HT1080 (cell line): ENCODE measurements around the gene FBH1. TPM values are rescaled to one million over a fixed set of nuclear protein-coding genes. Genes with fewer than 3 reads are reported as not detected.
"Not testable (repeated sequence)": the region's sequence is repeated elsewhere in the genome, so short reads cannot be mapped to it uniquely, and the experiment has no call there.

Source experiments
- DNase-seq: peaks from one replicate; pipeline ENCODE4 v3.0.0-alpha.2; 2015; ENCODE audit warnings: low read depth
- total RNA-seq: library from RNA; depleted of rRNA; stranded (reverse); fragments of >200 nt; shearing (Covaris generic); gene quantifications from 2 replicates; pipeline ENCODE4 v1.2.3, GENCODE V29; 2014

FBH1 gene
- total RNA-seq, 1 experiment from 2014 or later, result 77.0 TPM

DNA sequence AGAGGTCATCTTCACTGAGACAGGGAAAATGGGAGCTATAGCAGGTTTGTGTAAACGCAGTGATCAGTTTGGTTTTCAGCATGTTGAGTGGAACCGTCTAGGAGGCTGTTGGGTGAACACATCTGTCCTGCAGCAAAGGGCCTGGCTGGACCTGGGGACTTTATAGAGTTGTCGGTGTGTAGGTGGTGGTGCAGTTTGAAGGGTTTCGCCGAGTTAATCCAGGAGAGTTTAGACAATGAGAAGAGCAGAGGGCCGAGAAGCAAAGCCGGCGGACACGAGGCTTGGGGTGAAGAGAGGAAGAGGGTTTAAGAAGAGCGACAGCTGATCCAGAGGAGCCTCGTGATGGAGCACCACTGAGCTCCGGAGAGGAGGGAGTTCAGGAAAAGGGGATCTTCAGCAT lies 48.2 kb downstream of the FBH1 start:
- DNase-seq, result no peak

DNA sequence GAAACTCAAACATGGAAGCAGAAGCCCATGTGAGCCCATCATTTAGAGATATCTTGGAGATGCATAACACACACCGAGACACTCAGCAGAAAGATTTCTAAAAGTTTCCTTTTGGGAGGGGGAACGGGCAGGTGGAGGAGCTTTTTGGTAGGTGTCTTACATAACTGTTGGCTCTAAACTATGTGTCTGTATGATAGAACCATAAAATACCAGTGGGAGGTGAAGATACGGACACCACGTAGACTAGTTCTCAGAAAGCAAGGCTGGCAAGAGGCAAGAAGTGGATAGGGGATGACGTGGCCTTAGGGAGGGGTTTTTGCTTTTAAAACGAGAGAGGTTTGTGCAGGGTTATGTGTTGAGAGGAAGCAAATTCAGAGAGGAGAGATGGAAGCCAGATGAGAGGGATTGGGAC lies 50.8 kb downstream of the FBH1 start:
- DNase-seq, result no peak

DNA sequence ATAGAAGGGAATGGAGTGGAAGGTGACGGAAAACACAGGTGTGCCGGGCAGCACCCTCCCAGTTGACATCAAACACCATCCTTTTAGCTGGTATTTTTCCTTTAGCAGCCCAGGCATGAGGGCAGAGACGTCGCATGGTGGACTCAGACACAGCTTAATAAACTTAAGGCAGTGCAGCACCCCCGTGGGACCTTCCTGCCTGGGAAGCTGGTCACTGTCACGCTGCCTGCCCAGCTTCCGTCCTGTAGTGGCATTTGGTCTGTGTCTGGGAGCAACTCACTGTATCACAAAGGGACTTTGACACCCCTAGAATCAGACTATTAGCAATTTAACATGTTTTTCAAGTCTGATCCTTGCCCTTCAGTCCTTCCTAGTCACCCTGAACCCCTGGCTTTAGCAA lies 51.5 kb downstream of the FBH1 start:
- no peak for DNase-seq

DNA sequence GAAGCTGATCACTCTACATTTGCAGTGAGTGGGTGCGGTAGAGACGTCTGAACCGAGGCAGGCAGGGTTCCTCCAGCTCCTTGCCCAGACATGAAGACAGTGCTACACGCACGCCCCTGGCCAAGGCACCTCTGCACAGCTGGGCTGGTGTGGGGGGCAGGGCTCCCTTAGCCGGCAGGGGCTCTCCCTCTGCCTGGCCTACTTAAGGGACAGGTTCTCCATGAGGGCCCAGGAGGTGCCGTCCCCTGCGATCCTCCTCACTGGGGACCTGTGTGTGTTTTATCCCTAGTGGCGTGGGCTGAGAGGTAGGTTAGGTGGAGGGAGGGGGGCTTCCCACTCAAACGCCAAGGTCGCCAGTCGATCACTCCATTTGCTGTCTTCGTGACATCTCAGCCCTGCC lies 52.0 kb downstream of the FBH1 start:
- DNase-seq, result no peak

DNA sequence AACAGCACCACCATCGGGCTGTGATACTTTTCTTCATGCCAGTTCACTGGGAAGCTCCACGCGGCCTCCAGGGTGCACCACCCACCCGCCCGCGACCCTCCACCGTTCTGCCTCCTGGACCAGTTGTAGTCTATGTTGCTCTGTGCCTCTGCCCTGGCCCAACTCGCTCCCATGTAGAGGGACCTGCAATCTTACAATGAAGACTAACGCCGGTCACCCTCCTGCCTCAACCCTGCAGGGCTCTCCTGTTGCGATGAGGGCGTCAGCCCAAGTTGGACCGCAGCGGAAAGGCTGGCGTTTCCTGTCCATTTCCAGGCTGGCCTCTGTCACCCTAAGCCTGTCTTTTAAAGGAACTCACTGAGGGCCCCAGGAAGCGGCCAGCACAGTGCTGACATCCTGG lies 52.4 kb downstream of the FBH1 start:
- DNase-seq, result no peak

DNA sequence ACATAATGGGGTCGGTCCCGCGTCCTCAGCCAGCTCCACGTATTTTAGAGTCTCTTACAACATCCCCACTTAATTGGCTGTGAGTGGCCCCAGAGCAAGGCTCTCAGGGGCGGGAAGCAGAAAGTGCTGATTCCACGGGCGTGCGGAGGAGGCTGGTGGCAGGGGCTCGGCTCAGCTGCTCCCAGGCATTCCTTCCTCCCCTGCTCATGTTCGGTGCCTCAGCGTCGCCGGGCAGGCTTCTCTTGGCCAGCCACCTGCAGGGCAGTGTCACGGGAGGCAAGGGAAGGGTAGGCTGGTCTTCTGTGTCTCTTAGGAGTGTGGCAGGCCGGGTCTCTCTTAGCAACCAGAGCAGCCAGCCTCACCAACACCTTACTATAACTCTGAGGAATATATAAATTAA lies 53.5 kb downstream of the FBH1 start:
- no peak for DNase-seq

DNA sequence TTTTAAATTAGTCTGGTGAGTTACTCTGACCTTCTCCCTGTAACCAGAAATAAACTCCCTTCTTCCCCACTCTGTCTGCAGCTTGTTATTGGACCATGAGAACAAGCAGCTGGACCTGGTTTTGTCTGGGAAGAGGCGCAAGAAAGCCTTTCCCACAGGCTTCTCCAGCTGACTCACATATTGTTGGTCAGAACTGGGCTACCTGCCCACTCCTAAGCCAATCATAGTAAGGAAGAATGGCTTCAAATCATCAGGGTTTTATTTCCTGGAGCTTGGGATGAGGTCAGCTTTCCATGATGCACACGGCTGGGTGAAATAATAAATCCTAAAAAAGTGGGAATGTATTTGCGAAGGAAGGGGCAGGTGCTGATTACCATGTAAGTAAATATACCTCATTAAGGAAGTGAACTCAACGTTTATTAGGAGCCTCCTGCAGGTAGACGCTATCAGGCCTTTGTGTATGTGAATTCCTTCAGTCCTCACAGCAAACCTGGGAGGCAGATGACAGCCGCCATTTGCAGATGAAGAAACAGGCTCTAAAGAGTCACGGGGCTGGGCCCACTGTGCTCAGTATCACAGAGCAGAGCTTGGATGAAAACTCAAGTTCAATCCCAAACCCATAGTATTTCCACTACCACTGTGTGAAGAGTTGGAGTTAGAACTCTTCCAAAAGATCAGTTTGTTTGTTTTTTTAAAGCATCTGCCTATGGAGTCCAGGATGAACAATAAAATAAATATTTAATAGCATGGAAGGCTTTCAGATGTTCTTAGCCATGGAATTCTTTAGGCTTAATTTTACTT lies 54.5 kb downstream of the FBH1 start:
- peak; percentile 97 for DNase-seq

DNA sequence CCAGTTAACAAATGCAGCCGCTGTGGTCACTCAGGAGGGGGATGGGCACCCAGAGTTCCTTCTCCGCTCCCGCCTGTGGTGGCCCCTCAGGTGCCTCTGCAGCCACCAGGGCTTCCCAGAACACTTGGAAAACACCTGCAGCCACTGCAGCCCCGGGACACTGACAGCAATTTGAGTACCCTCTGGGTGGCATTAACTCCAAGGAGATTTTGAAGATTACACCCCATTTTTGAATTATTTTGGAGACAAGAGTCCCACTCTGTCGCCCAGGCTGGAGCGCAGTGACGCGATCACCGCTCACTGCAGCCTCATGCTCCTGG lies 55.1 kb downstream of the FBH1 start:
- no peak for DNase-seq

DNA sequence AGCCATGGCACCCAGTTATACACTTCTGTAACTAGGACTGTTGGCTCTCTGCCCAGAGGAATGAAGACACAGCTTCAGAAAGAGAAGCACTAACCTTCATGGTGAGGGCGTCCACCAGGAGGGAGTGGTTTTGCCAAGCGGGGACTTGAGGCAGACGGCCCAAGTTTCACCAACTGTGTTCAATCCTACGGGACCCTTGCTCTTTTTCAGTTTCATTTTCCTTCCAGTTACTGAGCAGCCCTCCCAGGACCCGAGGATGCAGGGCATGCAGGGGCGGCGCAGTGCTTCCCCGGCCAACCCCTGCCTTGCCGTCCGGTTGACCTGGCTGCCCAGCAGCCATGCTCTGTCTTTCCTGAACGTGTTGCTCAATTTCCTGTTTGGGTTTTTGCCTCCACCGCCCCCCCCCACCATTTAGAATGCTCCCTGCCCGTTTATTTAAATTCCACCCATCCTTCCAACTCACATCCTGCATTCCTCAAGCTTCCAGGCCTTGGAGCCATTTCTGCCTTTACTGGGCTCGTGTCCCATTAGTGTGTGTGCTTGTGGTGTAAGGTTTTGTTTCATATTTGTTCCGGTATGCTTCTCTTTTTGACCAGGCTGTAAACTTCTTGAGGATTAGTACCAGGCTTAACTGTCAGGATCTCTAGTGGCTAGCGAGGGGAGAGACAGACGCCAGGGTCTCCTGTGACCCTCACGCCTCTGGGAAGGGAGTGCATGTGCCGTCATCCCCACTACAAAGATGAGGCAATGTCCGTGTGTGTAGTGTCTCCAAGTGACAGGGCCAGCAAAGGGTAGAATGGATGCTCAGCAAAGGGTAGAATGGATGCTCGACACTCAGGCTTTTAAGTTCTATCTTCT lies 55.7 kb downstream of the FBH1 start:
- DNase-seq, result peak; percentile 73

DNA sequence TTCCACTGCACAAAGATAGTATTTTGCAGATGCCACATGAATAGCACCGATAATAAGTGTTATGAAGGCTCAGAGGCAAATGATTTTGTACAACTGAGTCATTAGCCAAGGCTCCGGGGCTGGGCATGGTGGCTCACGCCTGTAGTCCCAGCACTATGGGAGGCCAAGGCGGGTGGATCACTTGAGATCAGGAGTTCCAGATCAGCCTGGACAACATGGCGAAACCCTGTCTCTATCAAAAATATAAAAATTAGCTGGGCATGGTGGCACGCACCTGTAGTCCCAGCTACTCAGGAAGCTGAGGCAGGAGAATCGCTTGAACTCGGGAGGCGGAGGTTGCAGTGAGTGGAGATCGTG lies 56.4 kb downstream of the FBH1 start:
- not testable (repeated sequence) for DNase-seq

DNA sequence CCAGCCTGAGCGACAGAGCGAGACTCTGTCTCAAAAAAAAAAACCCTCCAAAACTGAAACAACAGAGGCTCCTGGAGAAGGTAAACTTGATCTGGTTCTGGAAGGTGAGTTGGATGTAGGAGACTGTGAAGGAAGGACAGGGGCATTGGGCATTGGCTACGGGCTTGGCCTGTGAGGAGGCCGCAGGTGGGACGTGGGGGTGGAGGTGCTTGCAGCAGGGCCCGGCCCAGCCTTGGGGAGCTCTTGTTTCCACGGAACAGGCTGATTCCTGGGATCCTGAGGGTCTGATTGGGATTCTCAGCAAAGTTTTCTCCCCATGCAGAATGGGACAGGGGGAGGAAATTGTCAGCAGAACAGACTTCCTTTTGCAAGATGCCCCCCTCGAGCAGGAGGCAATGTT lies 56.7 kb downstream of the FBH1 start:
- DNase-seq, result no peak

DNA sequence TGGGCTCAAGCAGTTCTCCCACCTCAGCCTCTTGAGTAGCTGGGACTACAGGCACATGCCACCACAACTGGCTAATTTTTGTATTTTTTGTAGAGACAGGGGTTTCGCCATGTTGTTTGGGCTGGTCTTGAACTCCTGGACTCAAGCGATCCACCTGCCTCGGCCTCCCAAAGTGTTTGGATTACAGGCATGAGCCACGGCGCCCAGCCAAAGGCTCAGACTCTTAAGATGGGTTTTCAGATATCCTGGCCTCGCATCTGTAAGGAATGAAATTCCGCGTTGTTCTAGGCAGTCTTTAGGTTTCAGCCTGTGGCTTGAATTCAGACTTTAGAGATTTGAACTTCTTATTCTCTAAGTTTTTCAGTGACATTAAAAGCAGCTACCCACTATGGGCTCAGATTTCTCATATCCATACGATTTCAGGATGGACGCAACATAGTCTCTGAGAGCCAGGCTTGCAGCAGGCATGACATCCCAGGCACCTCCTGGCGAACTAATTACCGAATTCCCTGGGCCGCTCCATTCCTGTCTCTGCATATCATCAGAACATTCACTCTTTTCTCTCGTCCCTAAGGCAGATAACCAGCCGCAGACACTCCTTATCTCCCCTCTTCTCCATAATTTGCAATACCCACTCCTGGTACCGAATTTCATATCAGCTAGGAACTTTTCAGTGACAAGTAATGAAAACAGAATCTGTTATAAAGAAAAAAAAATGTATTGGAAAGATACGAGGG lies 57.6 kb downstream of the FBH1 start:
- no peak for DNase-seq

DNA sequence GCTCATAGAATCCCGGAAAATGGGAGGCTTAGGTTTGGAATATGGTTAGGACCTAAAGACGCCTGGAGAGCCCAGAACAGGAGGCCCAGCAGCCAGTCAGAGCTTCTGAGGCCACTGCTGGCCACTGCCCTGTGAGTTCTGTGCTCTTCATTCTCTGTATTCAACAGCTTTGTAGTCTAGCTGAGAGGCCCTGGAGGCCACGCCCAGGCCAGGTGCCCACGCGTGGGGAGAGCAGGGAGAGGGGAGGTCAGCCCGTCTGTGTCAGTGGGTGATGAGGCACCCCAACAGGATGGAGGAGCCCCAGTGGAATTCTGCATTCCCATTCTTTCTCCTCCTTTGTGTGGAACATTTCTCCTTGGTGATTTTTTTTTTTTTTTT lies 58.2 kb downstream of the FBH1 start:
- no peak for DNase-seq

DNA sequence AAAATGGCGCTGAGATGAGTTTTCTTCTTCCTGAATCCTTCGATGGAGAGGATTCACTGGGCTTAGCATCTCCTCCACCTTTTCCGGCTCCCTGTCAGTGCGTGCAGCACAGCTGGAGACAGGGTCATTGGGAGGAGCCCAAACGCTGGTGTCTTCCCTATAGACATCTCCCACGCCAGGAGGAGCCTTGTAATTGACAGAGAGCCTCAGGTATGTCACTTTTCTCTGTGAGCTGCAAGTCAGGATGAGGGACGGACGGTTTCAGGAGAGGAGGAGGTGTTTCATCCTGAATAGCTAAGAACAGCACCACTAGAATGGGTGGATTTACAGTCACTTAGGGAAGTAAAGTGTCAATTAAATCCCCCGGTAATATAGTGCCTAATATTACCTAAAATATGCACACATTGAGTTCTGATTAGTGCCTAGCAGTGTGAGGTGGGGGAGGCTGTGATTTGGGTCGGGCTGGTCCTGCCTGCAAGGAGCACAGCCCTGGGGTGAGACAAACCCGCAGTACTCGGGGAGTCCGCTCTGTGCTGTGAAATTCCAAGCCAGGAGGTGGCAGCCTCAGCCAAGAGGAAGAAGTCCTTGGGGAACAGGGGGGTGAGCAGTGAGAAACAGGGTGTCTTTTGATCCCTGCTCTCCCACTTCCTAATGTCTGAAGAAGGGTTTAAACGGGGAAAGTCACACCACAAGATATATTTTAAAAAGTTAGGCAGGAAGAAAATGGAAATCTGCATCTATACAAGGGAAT lies 59.1 kb downstream of the FBH1 start:
- DNase-seq, result peak; percentile 40

DNA sequence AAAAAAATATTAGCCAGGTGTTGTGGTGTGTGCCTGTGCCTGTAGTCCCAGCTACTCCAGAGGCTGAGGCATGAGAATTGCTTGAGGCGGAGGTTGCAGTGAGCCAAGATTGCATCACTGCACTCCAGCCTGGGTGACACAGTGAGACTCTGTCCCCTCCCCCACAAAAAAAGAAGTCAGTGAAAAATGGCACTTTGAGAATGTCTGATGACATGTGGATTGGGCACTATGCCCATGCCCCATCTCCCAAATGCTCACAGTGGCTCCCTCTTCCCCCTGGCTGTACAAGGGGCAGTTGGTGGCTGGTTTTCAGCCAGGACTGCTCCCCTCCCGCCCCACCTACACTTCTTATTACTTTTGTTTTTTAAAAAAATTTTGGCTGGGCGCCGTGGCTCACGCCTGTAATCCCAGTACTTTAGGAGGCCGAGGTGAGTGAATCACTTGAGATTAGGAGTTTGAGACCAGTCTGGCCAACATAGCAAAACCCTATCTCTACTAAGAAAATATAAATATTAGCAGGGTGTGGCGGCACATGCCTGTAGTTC lies 61.2 kb downstream of the FBH1 start:
- no peak for DNase-seq

DNA sequence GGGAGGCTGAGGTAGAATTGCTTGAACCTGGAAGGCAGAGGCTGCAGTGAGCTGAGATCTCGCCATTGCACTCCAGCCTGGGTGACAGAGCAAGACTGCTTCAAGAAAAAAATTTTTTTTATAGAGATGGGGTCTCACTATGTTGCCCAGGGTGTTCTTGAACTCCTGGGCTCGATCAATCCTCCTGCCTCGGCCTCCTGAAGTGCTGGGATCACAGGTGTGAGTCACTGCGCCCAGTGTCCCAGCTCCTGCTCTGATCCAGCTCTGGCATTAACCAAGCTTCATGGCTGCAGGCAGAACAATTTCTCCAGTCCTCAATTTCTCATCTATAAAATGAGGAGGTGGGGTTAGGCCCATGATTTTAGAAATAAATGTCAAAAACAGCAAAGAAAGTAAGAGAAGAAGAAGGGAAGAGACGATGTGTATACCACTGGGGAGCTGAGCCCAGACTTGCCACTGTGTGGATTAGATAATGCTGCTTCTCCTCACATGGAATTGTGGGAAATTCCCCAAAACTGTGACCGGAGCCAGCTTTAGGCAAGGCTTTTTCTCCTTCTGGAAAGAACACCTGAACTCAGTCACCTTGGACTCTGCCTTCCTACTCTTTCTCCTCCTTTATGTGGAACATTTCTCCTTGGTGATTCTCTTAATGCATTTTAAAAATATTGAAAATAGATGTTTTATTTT lies 61.8 kb downstream of the FBH1 start:
- DNase-seq, result no peak

DNA sequence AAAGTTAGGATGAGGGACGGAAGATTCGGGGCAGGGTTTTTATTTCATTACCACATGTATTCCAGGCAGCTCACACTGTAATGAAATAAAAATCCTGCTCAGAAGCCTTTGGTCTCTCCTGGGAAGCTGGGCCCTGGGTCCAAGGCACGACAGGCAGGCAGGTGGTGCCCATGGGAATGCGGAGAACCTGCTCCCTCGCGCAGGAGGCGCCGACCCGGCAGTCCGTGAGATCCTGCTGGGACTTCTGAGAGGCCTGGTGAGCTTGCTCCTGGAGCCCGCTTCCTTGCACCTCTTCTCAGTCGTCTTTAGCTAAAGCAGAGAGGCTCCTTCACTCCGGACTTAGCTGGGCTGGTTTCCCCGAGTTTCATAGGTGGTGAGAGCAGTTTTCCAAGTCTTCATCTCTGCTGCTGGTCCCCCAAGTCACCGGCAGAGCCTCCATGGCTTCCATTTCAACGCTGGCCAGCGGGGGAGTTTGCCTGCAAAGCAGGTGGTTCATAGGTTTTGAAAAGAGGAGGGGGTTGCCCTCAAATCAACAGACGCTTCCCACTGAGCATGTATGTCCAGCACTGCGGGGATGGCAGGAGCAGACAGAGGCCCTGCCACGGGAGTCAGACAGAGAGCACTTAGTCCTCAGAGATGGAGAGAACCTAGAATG lies 62.8 kb downstream of the FBH1 start:
- no peak for DNase-seq

DNA sequence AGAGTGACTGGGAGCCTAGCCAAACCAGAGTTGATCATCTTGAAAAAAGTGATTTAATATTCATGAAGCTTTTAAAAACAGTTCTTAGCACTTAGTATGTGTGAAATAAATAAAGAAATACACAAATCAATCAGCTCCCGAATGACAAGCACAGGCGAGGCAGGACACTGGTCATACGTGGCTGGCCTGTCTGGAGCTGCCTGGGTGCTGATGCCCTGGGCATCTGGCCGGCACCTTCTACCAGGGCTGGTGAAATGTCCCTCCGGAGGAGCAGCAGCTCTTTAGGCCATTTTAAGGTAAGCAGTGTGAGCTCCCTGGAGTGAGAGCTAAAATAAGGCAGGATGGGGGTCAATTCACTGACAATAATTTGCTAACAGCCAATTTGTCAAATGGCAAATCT lies 63.6 kb downstream of the FBH1 start:
- DNase-seq, result no peak

DNA sequence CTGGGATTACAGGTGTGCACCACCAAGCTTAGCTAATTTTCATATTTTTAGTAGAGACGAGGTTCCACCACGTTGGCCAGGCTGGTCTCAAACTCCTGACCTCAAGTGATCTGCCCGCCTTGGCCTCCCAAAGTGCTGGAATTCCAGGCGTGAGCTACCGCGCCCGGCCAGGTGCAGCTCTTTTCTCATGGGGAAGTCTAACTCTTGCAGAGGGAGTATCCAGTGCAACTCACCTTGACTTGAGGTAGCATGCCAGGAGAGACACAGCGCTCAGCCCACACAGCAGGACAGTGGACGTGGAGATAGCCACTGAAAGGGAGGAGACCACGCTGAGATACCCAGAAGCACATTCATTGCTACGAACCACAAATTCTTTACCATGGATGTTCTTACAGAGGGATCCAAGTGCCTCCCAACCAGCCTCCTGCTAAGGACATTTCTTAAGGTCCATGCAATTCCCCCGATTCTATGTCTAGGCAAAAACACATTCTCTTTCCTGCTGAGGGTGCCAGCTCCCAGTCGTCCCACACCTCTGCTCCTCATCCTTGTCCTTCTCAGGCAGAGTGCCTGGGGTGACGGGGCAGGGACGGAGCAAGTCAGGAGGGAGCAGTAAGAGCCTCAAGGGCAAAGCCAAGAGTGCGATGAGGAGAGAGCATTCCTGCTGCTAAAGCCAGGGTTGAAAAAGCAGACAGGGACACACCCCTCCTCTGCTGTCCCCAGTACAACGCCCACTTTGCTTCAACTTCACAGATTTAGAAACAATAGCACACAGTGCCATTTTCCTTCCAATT lies 66.3 kb downstream of the FBH1 start:
- no peak for DNase-seq
